Fibroblast of mammary gland (primary cell): ENCODE measurements around the gene POLDIP3.

ENCODE experiments used
- DNase-seq: peaks from one replicate; pipeline ENCODE4 v3.0.0-alpha.2; 2010; ENCODE audit warnings: low read depth
- H3K4me3 ChIP-seq: 2 replicates; pipeline ENCODE4 v1.5.1; 2011; ENCODE audit warnings: low read depth, mild to moderate bottlenecking, low read length, moderate library complexity; ENCODE audit not compliant: control insufficient read depth
- CTCF ChIP-seq: conservative IDR thresholded peaks from 2 replicates; pipeline ENCODE4 v1.5.1; 2011; ENCODE audit warnings: low read depth, low read length, inconsistent platforms; ENCODE audit not compliant: control insufficient read depth, insufficient read depth

POLDIP3 gene

DNA sequence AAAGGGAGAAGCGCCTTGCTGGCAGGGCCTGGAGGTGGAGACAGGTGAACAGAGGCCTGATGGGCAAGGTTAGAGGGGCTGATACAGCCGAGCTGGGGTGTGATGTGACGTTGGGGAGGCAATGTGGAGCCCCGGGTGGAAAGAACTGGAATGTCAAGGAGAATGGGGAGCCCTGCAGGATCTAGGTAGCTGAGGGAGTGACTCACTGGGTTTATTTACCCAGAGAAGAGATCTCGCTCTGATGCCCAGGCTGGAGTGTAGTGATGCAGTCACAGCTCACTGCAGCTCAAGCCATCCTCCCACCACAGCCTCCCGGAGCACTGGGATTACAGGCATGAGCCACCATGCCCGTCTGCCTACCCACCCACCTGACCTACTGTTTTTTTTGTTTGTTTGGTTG, 36.5 kb upstream of the POLDIP3 start:
- peak; percentile 25 for DNase-seq
- TF ChIP-seq CTCF, result no peak
- H3K4me3 ChIP-seq, result no peak overlapping the region

GRCh38 chr22:42649246-42650099, 34.8 kb upstream of the POLDIP3 start, which contains the start of gene CYB5R3:
Gene CYB5R3, minus strand, starts transcription at chr22:42649392. Its CDS starts 77 bp downstream, at chr22:42649315.
- DNase-seq, result peak; percentile 74
- TF ChIP-seq CTCF, result no peak
- peak within 1 kb of the TSS; percentile 91 for H3K4me3 ChIP-seq

- TF ChIP-seq CTCF, result no peak
- H3K4me3 ChIP-seq, result peak overlapping the region; percentile 91
- peak; percentile 24 for DNase-seq
Observed at GRCh38 chr22:42648368-42649245, 33.9 kb upstream of the POLDIP3 start.

- no peak for TF ChIP-seq CTCF
- peak overlapping the region; percentile 91 for H3K4me3 ChIP-seq
Observed at GRCh38 chr22:42648017-42648367, 33.3 kb upstream of the POLDIP3 start.

DNA sequence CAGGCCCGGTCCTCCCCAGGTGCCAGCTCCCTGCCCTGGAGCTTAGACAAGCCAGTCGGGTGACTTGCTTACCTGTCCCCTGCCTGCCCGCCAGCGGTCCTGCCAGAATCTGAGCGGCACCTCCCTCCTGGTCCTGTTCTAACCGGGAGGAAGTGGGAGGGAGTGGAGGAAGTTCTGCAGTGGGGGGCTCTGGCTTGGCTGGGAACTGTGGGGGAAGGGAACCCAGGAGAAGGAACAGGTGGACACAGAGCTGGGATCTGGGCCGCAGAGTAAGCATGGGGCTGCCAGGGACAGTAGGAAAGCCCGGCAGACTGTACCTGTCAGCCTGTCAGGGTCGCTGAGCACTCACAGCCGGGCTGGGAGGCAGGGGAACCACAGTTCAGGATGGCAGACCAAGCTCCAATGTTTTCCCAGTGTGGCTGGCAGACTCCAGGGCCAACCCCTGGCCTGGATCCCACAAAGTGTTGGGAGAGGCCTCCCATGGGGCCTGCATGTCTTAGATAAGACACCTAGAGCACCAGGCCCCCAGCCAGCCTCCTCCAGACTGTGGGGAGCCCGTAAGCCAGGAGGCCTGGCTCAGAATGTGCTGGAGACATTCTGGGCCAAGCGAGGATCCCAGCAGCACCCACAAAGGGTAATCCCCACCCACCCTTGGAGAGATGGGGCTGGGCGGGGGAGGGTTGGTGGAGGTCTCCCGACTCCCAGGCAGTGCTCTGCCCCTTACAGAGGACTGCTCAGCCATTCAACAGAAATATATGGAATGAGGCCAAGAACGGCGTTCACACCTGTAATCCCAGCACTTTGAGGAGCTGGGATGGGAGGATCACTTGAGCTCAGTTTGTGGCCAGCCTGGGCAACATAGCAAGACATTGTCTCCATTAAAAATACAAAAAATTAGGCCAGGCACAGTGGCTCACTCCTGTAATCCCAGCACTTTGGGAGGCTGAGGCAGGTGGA, 32.2 kb upstream of the POLDIP3 start:
- no peak for TF ChIP-seq CTCF
- no peak for DNase-seq
- H3K4me3 ChIP-seq, result no peak overlapping the region

More at GRCh38 chr22:42648017-42648367, 33.3 kb upstream of the POLDIP3 start:
- no peak for DNase-seq

- H3K4me3 ChIP-seq, result no peak overlapping the region
- DNase-seq, result no peak
- no peak for TF ChIP-seq CTCF
Observed at GRCh38 chr22:42645938-42646568, 31.4 kb upstream of the POLDIP3 start.
